ENCODE measurements around the gene STYX.
"Not testable (repeated sequence)": the region's sequence is repeated elsewhere in the genome, so short reads cannot be mapped to it uniquely, and the experiment has no call there.

GRCh38 chr14:52729035-52729434, 931 bp upstream of the STYX start:
- not testable (repeated sequence) for TF ChIP-seq POLR2A, EP300, POLR2AphosphoS5 (IDR thresholded peaks at IDR 0.05)
- TF ChIP-seq, protein P1, sequence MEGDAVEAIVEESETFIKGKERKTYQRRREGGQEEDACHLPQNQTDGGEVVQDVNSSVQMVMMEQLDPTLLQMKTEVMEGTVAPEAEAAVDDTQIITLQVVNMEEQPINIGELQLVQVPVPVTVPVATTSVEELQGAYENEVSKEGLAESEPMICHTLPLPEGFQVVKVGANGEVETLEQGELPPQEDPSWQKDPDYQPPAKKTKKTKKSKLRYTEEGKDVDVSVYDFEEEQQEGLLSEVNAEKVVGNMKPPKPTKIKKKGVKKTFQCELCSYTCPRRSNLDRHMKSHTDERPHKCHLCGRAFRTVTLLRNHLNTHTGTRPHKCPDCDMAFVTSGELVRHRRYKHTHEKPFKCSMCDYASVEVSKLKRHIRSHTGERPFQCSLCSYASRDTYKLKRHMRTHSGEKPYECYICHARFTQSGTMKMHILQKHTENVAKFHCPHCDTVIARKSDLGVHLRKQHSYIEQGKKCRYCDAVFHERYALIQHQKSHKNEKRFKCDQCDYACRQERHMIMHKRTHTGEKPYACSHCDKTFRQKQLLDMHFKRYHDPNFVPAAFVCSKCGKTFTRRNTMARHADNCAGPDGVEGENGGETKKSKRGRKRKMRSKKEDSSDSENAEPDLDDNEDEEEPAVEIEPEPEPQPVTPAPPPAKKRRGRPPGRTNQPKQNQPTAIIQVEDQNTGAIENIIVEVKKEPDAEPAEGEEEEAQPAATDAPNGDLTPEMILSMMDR (IDR thresholded peaks at IDR 0.05), result not testable (repeated sequence)
